ENCODE data around the gene KLHL5. TPM values are rescaled to one million over a fixed set of nuclear protein-coding genes. Genes with fewer than 3 reads are reported as not detected.

Gene KLHL5
- total RNA-seq, 1 donor from 2014 or later = 67.1 TPM

DNA sequence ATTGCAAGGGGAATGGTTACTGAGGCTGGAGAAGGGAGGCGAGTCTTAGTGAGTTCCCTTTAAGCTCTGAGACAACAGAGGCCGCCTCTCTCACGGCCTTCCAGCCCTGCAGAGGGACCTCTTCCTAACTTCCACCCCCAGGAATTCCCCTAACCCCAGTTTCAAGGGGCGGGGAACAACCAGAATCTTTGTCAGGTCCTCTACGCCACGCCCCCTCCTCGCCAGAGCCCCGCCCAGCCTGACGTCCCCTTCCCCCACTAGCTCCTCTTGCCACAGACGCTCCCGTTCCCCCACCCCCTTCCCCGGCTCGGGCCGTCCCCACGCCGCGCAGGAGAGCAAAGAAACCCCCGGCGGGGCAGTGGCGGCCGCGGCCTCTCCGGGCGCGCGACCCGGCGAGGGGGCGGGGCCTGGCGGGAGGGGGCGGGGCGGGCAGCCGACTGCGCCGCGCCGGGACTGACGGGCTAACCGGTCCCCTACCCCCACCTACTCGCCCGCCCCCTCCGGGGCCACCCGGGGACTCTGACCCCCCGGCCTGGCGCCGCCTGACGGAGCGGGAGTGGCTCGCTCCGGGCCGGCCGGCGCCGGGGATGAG, 17.6 kb upstream of the KLHL5 start:
- DNase-seq = peak; percentile 84

GRCh38 chr4:39044956-39045826, 16.8 kb upstream of the KLHL5 start:
- no peak for DNase-seq

- no peak for DNase-seq
Observed at GRCh38 chr4:39045827-39046221, 16.2 kb upstream of the KLHL5 start.

- DNase-seq = no peak
Observed at GRCh38 chr4:39046249-39046648, 15.8 kb upstream of the KLHL5 start.

- no peak for DNase-seq
Observed at GRCh38 chr4:39047681-39048080, 14.4 kb upstream of the KLHL5 start.

GRCh38 chr4:39048311-39048710, 13.7 kb upstream of the KLHL5 start:
- DNase-seq = no peak

DNA sequence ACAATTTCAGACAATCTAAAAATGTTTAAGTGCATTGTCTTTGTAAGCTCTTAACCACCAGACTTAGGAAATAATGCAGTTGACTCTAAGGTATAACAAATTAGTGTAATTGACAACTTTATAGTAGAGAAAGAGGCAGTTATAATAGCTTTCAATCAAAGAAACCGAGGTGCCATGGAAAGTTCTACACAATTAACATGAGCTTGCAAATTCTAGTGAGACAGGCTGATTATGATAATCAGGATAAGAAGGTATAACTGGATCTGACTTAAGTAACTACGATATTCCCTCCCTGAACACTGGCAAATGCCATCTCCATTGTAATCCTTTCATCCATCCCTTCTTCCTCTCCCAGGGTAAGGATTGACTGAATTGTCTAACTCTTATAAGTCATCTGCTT, 11.4 kb upstream of the KLHL5 start:
- DNase-seq = no peak

DNA sequence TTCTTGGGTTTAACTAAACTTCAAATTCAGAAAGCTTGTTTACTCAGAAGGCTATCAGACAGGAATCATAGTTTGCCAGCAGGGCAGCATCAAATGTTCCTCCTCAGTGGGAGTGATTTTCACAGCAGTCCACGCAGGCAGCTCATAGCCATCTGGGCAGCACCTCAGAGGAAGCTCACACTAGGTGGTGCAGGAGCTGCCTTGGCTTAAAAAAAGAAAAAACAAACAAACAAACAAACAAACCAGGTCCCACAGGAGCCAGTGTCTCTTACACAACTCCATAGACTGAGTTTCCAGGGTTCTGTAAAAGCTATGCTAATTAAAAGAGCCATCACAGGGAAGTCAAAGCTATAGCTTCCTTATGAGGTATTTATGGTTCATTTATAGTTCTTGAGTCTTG, 10.5 kb upstream of the KLHL5 start:
- no peak for DNase-seq

DNA sequence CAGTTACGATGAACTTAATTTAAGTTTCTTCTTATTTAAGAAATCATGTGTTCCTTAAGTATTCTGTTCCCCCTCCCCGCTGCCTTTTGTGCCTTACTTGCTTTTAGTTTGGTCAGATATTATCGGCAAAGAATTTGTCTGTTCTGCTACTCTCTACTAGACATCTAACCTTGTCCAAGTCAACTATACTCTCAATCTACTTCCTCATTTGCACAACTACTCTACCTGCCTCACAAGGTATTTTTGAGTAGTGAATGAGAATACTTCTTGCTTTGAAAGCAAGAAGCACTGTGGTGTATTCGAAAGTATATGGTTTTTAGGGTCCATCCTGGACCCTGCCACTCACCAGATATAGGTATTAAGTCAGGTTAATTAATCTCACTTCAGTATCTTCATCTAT, 8.0 kb upstream of the KLHL5 start:
- DNase-seq = no peak

DNA sequence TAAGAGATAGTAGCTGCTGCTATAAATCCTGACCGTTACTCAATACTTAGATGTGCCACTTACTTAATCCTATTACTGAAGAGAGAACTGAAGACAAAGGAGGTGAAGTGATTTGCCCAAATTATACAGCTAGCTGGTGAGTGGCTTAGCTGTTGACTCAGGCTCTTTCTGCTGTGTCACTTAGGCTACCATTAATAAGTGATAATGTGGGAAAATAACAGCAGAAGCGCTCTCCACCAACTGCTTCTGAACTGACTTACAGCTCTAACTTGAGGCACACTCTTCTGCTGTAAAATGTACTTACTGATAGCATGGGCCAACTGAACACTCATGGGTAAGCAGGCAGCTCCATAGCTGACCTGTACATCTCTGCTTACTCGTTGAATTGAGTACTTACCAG, 7.5 kb upstream of the KLHL5 start:
- no peak for DNase-seq

DNA sequence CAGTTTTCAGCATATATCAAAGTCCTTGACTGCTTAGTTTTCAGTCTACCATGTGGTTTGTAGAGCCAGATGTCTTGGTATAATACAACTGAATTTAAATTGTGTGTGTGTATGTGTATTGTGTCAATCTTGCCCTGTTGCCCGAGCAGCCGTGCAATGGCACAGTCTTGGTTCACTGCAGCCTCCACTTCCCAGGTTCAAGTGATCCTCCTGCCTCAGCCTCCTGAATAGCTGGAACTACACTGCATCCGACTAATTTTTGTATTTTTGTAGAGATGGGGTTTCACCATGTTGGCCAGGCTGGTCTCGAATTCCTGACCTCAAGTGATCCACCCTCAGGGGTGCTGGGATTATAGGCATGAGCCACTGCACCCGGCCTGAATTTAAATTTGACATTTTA, 6.0 kb upstream of the KLHL5 start:
- no peak for DNase-seq

GRCh38 chr4:39061457-39061856, 575 bp upstream of the KLHL5 start:
- DNase-seq = no peak

DNA sequence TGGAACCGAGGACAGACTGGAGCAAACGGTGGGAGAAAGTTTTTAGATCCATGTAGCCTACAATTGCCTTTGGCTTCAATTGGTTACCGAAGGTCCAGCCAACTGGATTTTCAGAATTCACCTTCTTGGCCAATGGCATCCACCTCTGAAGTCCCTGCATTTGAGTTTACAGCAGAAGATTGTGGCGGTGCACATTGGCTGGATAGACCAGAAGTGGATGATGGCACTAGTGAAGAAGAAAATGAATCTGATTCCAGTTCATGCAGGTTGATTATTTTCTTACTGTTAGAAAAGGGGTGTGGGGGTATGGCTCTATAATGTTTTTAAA, 702 bp downstream of the KLHL5 start:
- DNase-seq = no peak

DNA sequence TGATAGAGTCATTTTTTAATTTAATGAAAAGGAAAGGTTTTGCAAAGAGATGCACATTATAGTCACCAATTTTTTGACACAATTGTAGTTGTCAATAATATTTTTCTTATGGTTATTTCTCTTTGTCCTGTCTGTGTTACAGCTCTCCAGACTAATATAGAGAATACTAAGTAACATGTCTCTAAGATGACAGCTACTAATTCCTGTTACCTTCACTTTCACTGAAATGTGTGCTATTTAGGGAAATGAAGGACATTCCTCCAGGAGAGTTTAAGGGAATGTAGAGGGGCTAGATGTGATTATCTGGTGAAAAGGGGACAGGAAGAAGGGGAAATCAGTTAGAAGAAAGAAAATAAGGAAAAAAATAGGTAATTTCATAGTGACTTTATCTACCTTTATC, 1.4 kb downstream of the KLHL5 start:
- no peak for DNase-seq

DNA sequence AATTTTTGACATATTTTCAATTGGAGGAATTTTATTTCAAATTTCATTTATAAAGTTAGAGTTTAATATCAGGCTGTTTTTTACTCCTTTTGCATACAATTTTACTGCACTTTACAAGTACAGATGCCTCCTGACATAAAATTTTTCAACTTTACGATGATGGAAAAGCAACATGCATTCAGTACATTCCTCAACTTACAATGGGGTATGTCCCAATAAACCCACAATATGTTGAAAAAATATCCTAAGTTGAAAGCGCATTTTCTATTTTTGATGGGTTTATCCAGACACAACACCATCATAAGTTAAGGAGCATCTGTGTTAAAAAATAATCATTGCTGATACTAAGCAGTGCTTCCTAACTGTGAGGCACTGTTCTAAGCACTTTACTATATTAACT, 4.3 kb downstream of the KLHL5 start:
- DNase-seq = no peak

GRCh38 chr4:39067031-39067430, 5.0 kb downstream of the KLHL5 start:
- no peak for DNase-seq

- no peak for DNase-seq
Observed at GRCh38 chr4:39067451-39067850, 5.4 kb downstream of the KLHL5 start.

GRCh38 chr4:39068907-39069306, 6.9 kb downstream of the KLHL5 start:
- DNase-seq = no peak

- DNase-seq = no peak
Observed at GRCh38 chr4:39078829-39079228, 16.8 kb downstream of the KLHL5 start.

GRCh38 chr4:39083164-39083563, 21.1 kb downstream of the KLHL5 start:
- no peak for DNase-seq

DNA sequence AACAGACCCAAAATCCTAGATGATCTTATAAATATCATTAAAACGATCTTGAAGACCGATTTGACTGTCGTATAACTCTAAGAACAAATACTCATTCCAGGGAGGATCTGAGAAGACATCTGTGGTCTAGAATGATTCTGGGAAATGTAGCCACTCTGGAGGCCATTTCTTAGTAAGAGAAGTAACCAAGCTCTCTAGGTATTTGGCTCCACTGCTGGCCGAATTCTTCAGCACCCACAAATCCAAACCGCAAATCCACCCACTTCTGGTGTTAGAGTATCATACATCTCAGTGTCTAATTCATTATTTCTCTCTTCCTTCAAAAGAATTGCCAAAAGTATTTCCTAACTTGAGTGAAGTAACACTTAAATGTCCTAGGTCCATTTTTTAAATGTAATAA, 23.9 kb downstream of the KLHL5 start:
- DNase-seq = no peak

DNA sequence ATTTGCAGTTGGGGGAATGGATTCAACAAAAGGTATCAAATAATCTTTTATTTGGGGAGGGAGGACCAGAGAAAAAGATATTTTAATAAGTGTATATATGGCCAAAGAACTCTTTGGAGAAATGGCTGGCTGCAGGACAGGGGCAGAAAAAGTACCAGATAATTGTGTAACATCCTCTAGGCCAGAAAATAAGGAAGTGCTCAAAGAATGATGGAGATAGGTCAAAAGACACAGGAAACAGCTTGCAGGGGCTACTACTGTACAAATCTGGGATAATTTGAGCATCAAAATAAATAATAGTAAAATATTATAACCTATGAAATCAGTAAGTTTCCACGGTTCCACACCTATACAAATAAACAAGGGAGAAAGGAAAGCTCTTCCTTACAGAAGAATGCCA, 34.8 kb downstream of the KLHL5 start:
- no peak for DNase-seq

GRCh38 chr4:39097290-39097689, 35.3 kb downstream of the KLHL5 start:
- DNase-seq = no peak

DNA sequence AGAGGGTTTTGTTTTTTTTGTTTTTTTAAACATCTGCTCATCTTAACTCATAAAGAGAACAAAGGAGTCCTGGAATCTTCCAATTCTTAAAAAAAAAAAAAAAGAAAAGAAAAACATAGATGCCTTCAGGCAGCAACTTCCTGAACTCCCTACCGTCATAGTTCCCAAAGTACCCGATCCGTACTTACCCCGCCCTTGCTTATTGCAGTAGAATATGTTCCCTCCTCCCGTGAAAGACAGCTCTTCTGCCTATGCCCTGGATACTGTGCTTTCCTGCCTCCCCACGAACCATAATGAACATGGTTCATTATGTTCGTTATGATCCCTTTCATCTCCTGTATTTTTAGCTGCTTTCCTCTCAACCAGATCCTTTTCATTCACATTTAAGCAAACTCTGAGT, 40.3 kb downstream of the KLHL5 start:
- DNase-seq = no peak

Data from occipital lobe (tissue), 2 donors.